Measurements from ENCODE around the gene ST6GAL1.

The ST6GAL1 gene

DNA sequence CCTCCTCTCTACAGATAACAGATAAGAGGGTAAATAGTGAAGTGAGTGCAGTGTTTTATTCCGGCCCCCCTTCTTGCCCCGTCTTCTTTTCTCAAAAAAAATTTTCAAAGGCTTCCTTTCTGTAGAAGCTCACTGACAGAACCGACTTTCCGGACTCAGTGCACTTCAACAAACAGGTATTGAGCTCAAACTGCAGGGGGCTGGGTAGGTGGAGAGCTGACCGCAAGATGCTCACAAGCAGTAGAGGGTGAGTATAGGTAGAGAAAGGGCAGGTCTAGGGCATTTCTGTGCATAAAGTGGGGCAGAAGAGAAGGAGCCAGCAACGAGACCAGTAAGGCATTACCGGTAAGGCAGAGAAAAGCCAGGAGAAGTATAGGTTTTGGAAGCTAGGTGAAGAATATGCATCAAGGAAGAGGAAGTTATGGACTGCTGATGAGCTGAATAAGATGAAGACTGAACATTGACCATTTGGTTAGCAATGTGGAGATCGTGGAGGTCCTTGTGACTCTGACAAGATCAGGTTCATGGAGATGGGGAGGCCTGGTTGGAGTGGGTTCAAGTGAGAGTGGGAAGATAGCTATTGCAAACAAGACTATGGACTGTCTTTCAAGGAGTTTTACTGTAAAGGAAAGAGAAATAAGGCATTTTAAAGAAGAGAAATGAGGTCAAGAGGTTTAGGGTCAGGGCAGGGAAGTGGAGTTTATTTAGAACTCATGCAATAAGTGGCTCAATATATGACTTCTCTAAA lies 97.4 kb downstream of the ST6GAL1 start:
- Histone ChIP-seq H3K4me3 (ENCODE audit: low read length) (no peak overlapping the region), H3K4me2 (ENCODE audit: low read length) (no peak overlapping the region), H3K9me3 (replicated peaks; ENCODE audit: low read length) (no peaks in the 10 kb centered on the region), H3K36me3 (ENCODE audit: insufficient read depth, low read length) (no peaks in the 10 kb centered on the region), H3K4me1 (ENCODE audit: control insufficient read depth, insufficient read depth, low read length) (no peaks in the 10 kb centered on the region), H3K9ac (ENCODE audit: low read depth, low read length) (no peak overlapping the region), H3K27me3 (ENCODE audit: control insufficient read depth, insufficient read depth, low read length) (no peaks in the 10 kb centered on the region)

DNA sequence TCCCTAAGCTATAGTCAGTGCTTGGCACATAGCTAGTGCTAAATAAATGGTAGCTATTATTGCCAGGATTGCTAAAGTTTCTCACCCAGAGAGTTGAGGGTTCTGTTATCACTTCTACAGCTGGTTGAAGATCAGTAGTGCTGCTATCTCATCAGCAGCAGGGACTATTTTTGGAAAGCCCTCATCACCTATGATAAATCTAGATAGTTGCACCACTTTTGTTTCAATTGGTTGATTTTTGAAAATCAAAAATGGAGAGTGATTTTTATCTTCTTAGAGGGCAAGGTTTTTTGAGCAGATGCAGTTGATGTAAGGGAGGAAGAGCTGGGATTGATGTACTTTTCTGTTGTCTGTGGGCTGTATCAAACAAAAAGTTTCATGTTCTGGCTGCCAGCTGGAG lies 101.6 kb downstream of the ST6GAL1 start:
- Histone ChIP-seq H3K27me3 (ENCODE audit: control insufficient read depth, insufficient read depth, low read length) (no peaks in the 10 kb centered on the region), H3K9me3 (replicated peaks; ENCODE audit: low read length) (no peaks in the 10 kb centered on the region), H3K9ac (ENCODE audit: low read depth, low read length) (no peak overlapping the region), H3K4me3 (ENCODE audit: low read length) (no peak overlapping the region), H3K4me1 (ENCODE audit: control insufficient read depth, insufficient read depth, low read length) (no peaks in the 10 kb centered on the region), H3K36me3 (ENCODE audit: insufficient read depth, low read length) (no peaks in the 10 kb centered on the region), H3K4me2 (ENCODE audit: low read length) (no peak overlapping the region)

DNA sequence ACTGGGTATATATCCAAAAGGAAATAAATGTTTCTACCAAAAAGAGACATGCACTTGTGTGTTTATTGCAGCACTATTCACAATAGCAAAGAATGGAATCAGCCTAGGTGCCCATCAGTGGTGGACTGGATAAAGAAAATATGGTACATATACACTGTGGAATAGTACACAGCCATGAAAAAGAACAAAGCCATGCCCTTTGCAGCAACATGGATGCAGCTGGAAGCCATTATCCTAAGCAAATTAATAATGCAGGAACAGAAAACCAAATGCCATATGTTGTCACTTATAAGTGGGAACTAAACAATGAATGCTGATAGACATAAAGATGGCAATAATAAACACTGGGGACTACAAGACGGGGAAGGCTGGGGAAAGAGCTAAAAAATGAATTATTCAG lies 106.1 kb downstream of the ST6GAL1 start:
- no peak overlapping the region for H3K9ac ChIP-seq (ENCODE audit: low read depth, low read length)
- no peak overlapping the region for H3K4me2 ChIP-seq (ENCODE audit: low read length)
- no peaks in the 10 kb centered on the region for H3K9me3 ChIP-seq (replicated peaks; ENCODE audit: low read length)
- H3K4me3 ChIP-seq (ENCODE audit: low read length): no peak overlapping the region
- H3K36me3 ChIP-seq (ENCODE audit: insufficient read depth, low read length): no peaks in the 10 kb centered on the region
- no peaks in the 10 kb centered on the region for H3K27me3 ChIP-seq (ENCODE audit: control insufficient read depth, insufficient read depth, low read length)
- H3K4me1 ChIP-seq (ENCODE audit: control insufficient read depth, insufficient read depth, low read length): no peaks in the 10 kb centered on the region

DNA sequence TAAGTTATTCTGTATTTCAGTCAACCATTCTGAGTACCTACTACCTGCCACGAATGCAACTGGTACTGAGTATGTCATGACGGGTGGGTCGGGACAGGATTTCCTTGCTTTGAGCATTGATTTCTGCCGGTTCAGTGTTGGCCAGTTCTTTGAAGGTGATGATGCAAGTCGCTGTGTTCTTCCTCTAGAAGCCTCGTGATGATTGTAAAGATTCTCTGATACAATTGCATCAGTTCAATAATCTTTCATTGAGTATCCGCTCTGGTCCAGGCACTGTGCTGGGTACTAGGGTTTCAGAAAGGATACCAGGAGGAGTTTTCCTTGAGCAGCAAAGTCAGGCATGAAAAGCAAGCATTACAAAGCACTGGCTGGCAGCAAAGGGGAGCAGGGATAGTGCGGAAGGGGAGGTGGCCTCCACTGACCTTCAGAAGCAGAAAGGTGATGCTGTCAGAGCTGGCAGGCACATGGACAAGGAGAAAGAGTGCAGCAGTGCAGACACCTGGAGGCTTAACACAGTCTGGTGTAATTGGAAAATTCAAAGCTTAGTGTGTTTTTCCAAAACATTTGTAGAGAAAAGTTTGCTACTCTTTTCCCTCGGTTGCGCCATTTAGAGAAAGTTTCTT lies 108.9 kb downstream of the ST6GAL1 start:
- H3K9me3 ChIP-seq (replicated peaks; ENCODE audit: low read length): no peaks in the 10 kb centered on the region
- no peaks in the 10 kb centered on the region for H3K36me3 ChIP-seq (ENCODE audit: insufficient read depth, low read length)
- H3K9ac ChIP-seq (ENCODE audit: low read depth, low read length): no peak overlapping the region
- no peak overlapping the region for H3K4me2 ChIP-seq (ENCODE audit: low read length)
- H3K4me1 ChIP-seq (ENCODE audit: control insufficient read depth, insufficient read depth, low read length): no peaks in the 10 kb centered on the region
- no peaks in the 10 kb centered on the region for H3K27me3 ChIP-seq (ENCODE audit: control insufficient read depth, insufficient read depth, low read length)
- H3K4me3 ChIP-seq (ENCODE audit: low read length): no peak overlapping the region

DNA sequence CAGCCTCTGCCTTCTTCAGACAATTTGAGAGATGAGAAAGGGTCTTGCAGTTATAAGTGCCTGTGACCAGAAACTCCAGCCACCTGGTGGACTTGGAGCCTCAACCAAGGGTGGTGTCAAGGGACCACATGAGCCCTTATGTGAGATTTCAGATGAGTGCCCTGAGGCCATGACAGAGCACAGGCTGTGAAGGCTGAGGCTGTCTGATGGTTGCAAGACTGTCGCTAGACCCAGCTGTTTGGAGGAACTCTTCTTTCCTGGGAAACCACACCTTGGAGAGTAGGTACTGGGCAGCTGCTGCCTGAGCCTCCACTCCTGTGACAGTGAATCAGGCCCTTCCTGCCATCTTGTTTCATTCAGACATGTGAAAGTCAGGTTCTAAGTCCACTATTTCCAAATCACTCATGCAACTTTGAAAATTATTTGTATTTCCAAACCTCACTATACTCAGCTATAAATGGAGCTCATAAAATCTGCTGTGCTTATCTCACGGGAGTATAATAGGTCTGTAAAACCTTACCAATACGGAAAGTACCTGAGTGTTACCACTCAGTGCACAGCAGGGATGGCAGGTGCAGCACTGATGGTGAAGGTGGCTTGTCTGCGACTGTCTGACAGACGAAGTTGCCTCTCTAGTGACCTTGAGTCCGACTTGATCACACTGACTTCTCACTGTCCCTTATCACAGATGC lies 109.5 kb downstream of the ST6GAL1 start:
- Histone ChIP-seq H3K27me3 (ENCODE audit: control insufficient read depth, insufficient read depth, low read length) (no peaks in the 10 kb centered on the region), H3K36me3 (ENCODE audit: insufficient read depth, low read length) (no peaks in the 10 kb centered on the region), H3K9ac (ENCODE audit: low read depth, low read length) (no peak overlapping the region), H3K4me1 (ENCODE audit: control insufficient read depth, insufficient read depth, low read length) (no peaks in the 10 kb centered on the region), H3K4me2 (ENCODE audit: low read length) (no peak overlapping the region), H3K9me3 (replicated peaks; ENCODE audit: low read length) (no peaks in the 10 kb centered on the region), H3K4me3 (ENCODE audit: low read length) (no peak overlapping the region)

DNA sequence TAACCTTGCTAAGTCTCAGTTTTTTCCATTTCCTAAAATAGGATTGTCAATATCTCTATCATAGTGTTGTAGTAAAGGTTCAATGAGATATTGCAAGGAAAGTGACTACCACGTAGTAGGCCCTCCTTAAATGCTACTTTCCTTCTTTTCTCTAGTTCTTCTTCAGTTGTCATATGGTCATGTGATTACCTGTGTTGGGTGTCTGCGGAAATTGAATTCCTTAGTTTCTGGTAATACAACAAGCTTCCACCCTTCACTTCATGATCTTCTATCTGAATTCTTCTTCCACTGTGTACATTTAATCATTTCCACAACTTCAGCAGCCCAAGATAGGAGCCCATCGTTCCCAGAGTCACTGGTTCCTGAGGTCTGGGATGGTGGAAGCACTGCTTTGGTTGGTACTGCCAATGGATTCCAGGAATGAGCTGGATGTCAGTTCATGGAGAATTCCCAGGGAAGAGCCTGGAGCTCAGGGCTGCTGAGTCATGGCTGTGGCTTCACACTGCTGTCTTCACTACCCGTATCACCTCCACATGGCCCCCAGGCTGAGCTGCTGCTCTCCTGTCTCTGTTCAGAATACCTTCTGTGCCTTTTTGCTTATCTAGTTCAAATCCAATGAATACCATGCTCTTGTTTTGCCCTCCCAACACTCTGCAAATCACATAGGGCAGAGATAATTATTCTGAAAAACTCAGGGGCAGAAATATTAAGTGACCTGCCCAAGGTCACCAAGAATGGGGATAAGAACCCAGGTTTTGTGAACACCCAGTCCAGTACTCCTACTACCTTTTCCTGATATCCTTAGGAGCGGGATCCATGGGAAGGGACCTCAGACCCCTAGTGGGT lies 110.4 kb downstream of the ST6GAL1 start:
- Histone ChIP-seq H3K4me3 (ENCODE audit: low read length) (no peak overlapping the region), H3K4me1 (ENCODE audit: control insufficient read depth, insufficient read depth, low read length) (no peaks in the 10 kb centered on the region), H3K27me3 (ENCODE audit: control insufficient read depth, insufficient read depth, low read length) (no peaks in the 10 kb centered on the region), H3K9me3 (replicated peaks; ENCODE audit: low read length) (no peaks in the 10 kb centered on the region), H3K9ac (ENCODE audit: low read depth, low read length) (no peak overlapping the region), H3K4me2 (ENCODE audit: low read length) (no peak overlapping the region), H3K36me3 (ENCODE audit: insufficient read depth, low read length) (no peaks in the 10 kb centered on the region)

DNA sequence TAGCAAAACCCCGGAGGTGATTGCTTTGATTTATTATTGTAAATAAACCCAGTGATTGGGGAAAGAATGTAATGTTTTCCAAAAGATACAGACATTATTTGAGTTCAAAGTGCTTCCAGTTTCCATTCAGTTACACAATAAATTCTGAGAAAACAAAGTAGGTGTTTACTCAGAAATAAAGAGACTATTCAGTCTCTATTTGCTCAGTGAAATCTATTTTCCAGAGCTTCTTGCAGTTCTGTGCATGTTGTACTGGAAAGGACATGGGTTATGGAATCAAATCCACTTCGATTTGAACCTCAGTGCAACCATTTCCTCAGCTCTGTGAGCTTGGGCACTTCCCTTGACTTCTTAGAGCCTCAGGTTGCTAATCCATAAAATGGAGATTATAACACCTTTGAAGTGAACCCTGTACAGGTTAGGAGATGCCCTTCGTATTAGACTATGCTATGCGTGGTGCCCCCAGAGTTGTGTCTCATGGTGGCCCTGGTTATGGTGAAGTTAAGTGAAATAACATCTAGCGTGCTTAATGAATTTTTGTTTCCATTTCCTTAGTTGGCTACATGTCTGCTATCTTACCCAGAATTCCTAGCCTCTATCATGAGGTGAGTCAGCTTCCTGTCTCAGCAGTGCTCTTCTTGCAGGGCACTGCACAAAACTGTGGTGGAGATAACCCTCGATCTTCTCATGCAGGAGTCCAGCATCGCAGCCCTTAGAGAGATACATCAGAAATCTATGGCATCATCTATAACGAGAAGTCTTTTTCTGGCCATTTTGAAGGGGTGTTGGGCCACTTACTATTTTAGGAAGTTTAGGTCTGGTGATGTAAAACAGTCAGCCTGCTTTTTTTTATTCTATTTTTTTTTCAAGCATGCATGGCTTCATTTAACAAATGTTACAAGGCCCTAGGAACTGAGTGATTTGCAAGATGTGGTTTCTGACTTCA lies 111.3 kb downstream of the ST6GAL1 start:
- no peak overlapping the region for H3K4me2 ChIP-seq (ENCODE audit: low read length)
- H3K9ac ChIP-seq (ENCODE audit: low read depth, low read length): no peak overlapping the region
- H3K36me3 ChIP-seq (ENCODE audit: insufficient read depth, low read length): no peaks in the 10 kb centered on the region
- no peaks in the 10 kb centered on the region for H3K9me3 ChIP-seq (replicated peaks; ENCODE audit: low read length)
- no peak overlapping the region for H3K4me3 ChIP-seq (ENCODE audit: low read length)
- H3K4me1 ChIP-seq (ENCODE audit: control insufficient read depth, insufficient read depth, low read length): no peaks in the 10 kb centered on the region
- H3K27me3 ChIP-seq (ENCODE audit: control insufficient read depth, insufficient read depth, low read length): no peaks in the 10 kb centered on the region

DNA sequence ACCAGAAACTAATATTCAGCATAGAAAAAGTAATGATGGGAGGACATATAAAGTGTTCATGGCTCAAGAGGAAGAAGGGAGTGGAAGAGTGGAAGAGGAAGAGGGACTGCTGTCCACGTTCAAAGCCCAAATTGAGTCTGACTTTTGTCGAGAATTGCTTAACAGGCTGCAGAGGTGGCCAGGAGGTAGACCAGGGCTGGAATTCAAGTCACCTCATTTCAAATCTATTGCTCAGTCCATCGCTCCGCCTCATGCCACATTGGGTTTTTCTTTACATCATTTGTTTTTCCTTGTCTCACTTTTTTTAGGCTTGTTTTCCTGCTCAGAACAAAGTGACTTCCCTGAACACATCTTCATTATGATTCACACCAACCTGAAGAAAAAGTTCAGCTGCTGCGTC lies 112.0 kb downstream of the ST6GAL1 start:
- Histone ChIP-seq H3K9ac (ENCODE audit: low read depth, low read length) (no peak overlapping the region), H3K4me2 (ENCODE audit: low read length) (no peak overlapping the region), H3K27me3 (ENCODE audit: control insufficient read depth, insufficient read depth, low read length) (no peaks in the 10 kb centered on the region), H3K4me3 (ENCODE audit: low read length) (no peak overlapping the region), H3K36me3 (ENCODE audit: insufficient read depth, low read length) (no peaks in the 10 kb centered on the region), H3K9me3 (replicated peaks; ENCODE audit: low read length) (no peaks in the 10 kb centered on the region), H3K4me1 (ENCODE audit: control insufficient read depth, insufficient read depth, low read length) (no peaks in the 10 kb centered on the region)

DNA sequence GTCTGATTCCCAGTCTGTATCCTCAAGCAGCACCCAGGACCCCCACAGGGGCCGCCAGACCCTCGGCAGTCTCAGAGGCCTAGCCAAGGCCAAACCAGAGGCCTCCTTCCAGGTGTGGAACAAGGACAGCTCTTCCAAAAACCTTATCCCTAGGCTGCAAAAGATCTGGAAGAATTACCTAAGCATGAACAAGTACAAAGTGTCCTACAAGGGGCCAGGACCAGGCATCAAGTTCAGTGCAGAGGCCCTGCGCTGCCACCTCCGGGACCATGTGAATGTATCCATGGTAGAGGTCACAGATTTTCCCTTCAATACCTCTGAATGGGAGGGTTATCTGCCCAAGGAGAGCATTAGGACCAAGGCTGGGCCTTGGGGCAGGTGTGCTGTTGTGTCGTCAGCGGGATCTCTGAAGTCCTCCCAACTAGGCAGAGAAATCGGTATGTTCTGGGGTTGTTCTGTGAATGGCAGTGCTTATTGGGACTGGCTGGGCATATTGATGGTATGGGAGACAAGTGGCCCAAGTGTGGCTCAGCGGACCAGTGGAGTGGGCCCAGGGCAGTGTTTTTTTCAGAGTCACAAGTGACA lies 112.6 kb downstream of the ST6GAL1 start:
- Histone ChIP-seq H3K36me3 (ENCODE audit: insufficient read depth, low read length) (no peaks in the 10 kb centered on the region), H3K4me1 (ENCODE audit: control insufficient read depth, insufficient read depth, low read length) (no peaks in the 10 kb centered on the region), H3K27me3 (ENCODE audit: control insufficient read depth, insufficient read depth, low read length) (no peaks in the 10 kb centered on the region), H3K4me2 (ENCODE audit: low read length) (no peak overlapping the region), H3K9me3 (replicated peaks; ENCODE audit: low read length) (no peaks in the 10 kb centered on the region), H3K4me3 (ENCODE audit: low read length) (no peak overlapping the region), H3K9ac (ENCODE audit: low read depth, low read length) (no peak overlapping the region)

DNA sequence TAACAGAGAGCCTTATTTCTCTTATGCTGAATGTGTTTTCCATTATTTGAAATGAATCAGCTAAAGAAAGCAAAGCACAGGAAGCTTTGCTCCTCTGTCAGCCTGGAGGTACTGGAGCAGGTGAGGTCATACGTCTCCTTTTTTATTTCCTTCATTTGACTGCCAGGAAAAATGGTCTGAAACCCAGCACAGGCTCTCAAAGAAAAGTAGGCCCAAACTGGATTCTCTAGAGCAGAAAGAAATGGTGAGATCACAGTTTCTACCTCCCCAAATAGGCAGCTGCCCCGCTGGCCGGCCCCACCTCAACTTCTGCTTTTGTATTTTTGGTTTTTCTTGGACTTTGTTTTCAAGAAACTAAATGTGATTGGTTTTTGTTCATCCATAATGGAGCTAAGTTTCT lies 113.9 kb downstream of the ST6GAL1 start:
- Histone ChIP-seq H3K4me2 (ENCODE audit: low read length) (no peak overlapping the region), H3K36me3 (ENCODE audit: insufficient read depth, low read length) (no peaks in the 10 kb centered on the region), H3K4me1 (ENCODE audit: control insufficient read depth, insufficient read depth, low read length) (no peaks in the 10 kb centered on the region), H3K4me3 (ENCODE audit: low read length) (no peak overlapping the region), H3K27me3 (ENCODE audit: control insufficient read depth, insufficient read depth, low read length) (no peaks in the 10 kb centered on the region), H3K9ac (ENCODE audit: low read depth, low read length) (no peak overlapping the region), H3K9me3 (replicated peaks; ENCODE audit: low read length) (no peaks in the 10 kb centered on the region)

Measured in skeletal muscle satellite cell (primary cell).